HEK293T (cell line): ENCODE data around the gene DENND4C.

ENCODE experiments used
- CTBP1 ChIP-seq: fragments of 450-650 bp; IDR thresholded peaks from 2 replicates; pipeline ENCODE4 v1.6.1; 2016; ENCODE audit warnings: borderline replicate concordance
- ELF4 ChIP-seq: fragments of 450-650 bp; IDR thresholded peaks from 2 replicates; pipeline ENCODE4 v1.6.1; 2017; ENCODE audit warnings: antibody characterized with exemption
- FOXM1 ChIP-seq: fragments of 450-650 bp; IDR thresholded peaks from 2 replicates; pipeline ENCODE4 v1.6.1; 2017; ENCODE audit warnings: mild to moderate bottlenecking, borderline replicate concordance
- SP1 ChIP-seq: fragments of 450-650 bp; IDR thresholded peaks from 2 replicates; pipeline ENCODE4 v1.6.1; 2017
- SUZ12 ChIP-seq: fragments of 450-650 bp; IDR thresholded peaks from 2 replicates; pipeline ENCODE4 v1.6.1; 2016; ENCODE audit warnings: mild to moderate bottlenecking
- ZNF384 ChIP-seq: fragments of 450-650 bp; IDR thresholded peaks from 2 replicates; pipeline ENCODE4 v1.6.1; 2016

DNA sequence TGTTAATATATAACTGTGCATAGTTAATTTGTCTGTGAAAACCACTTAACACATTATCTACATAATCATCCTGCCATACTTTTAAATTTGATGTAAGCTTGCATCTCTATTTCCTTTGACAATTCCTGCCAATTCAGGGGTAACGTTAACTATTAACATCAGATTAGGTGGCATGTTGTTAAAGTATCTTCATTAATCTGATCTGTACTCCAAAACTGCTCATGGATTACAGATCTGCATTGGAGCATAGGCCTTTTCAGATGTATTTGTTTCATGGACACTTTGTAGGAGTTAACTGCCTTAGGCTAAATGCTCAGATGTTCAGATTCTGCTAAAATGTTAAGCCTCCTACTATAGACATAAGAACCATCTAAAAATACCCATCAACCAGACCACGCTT, 146.4 kb downstream of the DENND4C start:
- TF ChIP-seq ZNF384 (no peak), SP1 (no peak), ELF4 (no peak), FOXM1 (no peak), CTBP1 (no peak), SUZ12 (no peak)
